Measurements from ENCODE around the gene GNAZ. TPM values are rescaled to one million over a fixed set of nuclear protein-coding genes. Genes with fewer than 3 reads are reported as not detected.

The GNAZ gene
- total RNA-seq, 4 donors from 2014 or later: 5.6 to 21.6 (median 12.1) TPM

DNA sequence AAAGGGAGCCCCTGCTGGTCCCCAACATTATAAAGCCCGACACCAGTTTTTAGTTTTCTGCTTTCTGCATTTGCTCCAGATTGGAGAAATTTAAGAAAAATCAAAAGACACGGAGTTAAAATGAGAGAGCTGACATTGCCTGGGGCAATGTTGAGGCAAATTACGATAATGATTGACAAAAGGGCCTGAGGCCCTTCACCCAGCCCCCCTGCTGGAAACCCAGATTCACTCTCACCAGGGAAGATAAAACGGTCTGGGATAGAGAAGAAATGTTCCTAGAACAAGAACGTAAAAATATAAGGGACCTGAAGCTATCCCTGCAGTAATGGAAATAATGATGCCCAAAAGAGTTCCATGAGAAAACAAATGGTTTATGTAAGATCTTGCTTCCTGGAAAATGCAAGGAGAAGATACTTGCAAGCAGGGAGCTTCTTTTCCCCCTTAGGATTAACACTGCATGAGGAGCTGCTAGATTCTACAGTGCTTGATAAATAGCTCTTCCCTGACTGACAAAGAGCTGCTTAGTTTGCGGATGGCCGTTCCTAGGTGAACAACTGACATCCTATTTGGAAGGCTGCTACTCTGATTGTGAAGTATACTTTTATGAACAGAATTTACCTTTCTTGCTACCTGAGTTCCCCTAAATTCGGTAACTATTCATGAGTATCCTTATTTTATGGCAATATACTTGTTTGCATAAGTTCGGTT is 40.6 kb upstream of the GNAZ start:
- H3K4me3 ChIP-seq: no peak overlapping the region
- no peaks in the 10 kb centered on the region for H3K9me3 ChIP-seq
- no peaks in the 10 kb centered on the region for H3K27me3 ChIP-seq
- intact Hi-C loops (cut with DNase I; ENCODE audit: low total_unique reads): no loop called here
- no peak for DNase-seq
- no peak overlapping the region for H3K27ac ChIP-seq
- no peak for TF ChIP-seq POLR2A (IDR thresholded peaks at IDR 0.05)
- TF ChIP-seq, protein P1, sequence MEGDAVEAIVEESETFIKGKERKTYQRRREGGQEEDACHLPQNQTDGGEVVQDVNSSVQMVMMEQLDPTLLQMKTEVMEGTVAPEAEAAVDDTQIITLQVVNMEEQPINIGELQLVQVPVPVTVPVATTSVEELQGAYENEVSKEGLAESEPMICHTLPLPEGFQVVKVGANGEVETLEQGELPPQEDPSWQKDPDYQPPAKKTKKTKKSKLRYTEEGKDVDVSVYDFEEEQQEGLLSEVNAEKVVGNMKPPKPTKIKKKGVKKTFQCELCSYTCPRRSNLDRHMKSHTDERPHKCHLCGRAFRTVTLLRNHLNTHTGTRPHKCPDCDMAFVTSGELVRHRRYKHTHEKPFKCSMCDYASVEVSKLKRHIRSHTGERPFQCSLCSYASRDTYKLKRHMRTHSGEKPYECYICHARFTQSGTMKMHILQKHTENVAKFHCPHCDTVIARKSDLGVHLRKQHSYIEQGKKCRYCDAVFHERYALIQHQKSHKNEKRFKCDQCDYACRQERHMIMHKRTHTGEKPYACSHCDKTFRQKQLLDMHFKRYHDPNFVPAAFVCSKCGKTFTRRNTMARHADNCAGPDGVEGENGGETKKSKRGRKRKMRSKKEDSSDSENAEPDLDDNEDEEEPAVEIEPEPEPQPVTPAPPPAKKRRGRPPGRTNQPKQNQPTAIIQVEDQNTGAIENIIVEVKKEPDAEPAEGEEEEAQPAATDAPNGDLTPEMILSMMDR (IDR thresholded peaks at IDR 0.05): no peak
- no peaks in the 10 kb centered on the region for H3K4me1 ChIP-seq
- H3K36me3 ChIP-seq: no peaks in the 10 kb centered on the region

DNA sequence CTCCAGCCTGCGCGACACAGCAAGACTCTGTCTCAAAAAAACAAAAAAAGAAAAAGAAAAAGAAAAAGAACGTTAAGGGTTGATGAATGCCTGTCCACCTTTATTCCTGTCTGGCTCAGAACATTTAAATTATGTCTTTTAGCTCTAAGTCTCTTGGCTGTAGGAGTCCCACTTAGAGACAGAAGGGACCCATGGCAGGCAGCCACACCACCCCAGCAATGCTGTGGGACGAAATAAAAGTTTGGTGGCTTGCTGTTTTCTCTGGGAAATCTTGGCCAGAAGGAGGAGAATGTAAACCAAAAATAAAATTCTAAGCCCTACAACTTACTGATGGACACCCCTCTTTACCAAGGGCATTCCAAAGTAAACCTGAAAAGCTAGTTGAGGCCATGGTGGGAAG is 38.9 kb upstream of the GNAZ start:
- Histone ChIP-seq H3K4me1 (no peaks in the 10 kb centered on the region), H3K27me3 (no peaks in the 10 kb centered on the region), H3K9me3 (no peaks in the 10 kb centered on the region), H3K4me3 (no peak overlapping the region), H3K27ac (no peak overlapping the region), H3K36me3 (no peaks in the 10 kb centered on the region)
- no peak for DNase-seq
- TF ChIP-seq, protein P1 (IDR thresholded peaks at IDR 0.05): no peak
- TF ChIP-seq POLR2A (IDR thresholded peaks at IDR 0.05): no peak
- intact Hi-C loops (cut with DNase I; ENCODE audit: low total_unique reads): no loop called here

DNA sequence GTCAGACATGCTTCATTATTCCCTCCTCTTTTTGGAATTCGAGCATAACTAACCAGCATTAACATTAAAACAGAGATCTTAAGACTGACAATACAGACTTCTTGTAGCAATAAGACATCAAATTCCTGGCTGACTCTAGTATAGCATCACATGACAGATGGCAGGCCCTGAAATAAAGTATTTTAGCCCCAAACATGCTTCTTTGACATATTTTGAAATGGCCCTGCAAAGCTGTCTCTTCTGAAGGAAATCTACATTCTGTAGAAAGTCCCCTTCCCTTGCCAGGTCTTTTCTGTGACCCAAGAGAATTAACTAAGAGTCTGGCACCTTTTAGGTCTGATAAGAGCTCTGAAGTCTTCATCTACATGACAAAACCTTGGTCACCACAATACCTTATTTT is 38.5 kb upstream of the GNAZ start:
- H3K27ac ChIP-seq: no peak overlapping the region
- no peak for DNase-seq
- intact Hi-C loops (cut with DNase I; ENCODE audit: low total_unique reads): no loop called here
- TF ChIP-seq, protein P1 (IDR thresholded peaks at IDR 0.05): no peak
- no peak for TF ChIP-seq POLR2A (IDR thresholded peaks at IDR 0.05)
- H3K9me3 ChIP-seq: no peaks in the 10 kb centered on the region
- no peaks in the 10 kb centered on the region for H3K27me3 ChIP-seq
- no peaks in the 10 kb centered on the region for H3K36me3 ChIP-seq
- no peak overlapping the region for H3K4me3 ChIP-seq
- no peaks in the 10 kb centered on the region for H3K4me1 ChIP-seq

DNA sequence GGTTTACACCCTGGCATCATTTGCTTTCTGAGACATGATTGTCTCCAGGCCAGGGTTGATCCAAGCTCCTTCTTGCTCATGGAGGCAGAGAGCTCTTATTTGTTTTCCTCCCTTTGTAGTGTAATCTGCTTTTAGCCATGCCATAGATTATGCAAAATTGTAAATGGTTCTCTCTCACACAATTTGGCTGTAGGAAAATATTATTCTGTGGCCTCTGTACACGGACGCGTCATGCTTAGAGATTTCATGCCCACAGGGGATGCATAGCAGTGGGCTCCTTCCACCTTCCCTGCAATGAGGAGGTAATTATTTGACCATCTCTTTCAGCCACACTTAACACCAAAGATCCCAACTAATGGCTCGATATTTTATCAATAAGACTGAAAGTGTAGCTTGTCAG is 37.7 kb upstream of the GNAZ start:
- Histone ChIP-seq H3K27ac (no peak overlapping the region), H3K4me3 (no peak overlapping the region), H3K4me1 (no peaks in the 10 kb centered on the region), H3K36me3 (no peaks in the 10 kb centered on the region), H3K9me3 (no peaks in the 10 kb centered on the region), H3K27me3 (no peaks in the 10 kb centered on the region)
- TF ChIP-seq POLR2A (IDR thresholded peaks at IDR 0.05): no peak
- TF ChIP-seq, protein P1 (IDR thresholded peaks at IDR 0.05): no peak
- intact Hi-C loops (cut with DNase I; ENCODE audit: low total_unique reads): no loop called here
- DNase-seq: no peak

DNA sequence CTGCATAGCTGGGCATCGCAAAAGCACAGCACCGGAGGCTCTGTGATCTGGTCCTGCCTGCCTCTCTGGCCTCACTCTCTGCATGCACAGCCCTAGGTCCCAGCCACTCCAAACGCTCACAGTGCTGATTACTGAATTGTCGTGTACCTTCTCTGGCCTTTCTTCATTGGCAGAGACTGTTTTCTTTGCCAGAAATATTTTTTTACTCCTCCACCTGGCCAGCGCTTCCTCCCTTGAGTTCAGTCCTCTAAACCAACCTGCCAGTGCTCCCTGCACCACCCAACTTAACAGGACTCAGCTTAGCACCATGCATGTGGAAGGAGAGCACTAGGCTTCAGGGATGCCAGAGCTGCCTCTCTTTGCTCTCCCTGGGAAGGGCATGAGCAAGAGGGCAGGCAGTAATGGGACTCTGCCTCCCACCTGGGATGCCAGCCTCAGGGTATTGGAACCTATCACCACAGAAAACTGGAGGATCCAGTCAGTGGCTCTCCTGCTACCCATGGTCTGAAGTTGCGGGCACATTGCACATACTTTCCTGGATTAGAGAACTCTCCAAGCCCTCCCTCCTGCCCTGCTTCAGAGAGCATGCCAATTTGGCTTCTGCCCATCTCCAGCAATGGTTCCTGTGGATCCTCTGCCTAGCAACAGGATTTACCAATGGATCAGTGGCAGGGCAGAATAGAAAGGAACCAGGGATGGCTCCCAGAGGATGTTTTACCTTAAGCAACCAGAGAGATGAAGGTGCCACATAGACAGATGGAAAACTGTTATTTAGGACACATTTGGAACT is 37.0 kb upstream of the GNAZ start:
- DNase-seq: no peak
- intact Hi-C loops (cut with DNase I; ENCODE audit: low total_unique reads): no loop called here
- Histone ChIP-seq H3K9me3 (no peaks in the 10 kb centered on the region), H3K4me3 (no peak overlapping the region), H3K4me1 (no peaks in the 10 kb centered on the region), H3K27me3 (no peaks in the 10 kb centered on the region), H3K36me3 (no peaks in the 10 kb centered on the region), H3K27ac (no peak overlapping the region)
- TF ChIP-seq POLR2A (IDR thresholded peaks at IDR 0.05): no peak
- TF ChIP-seq, protein P1 (IDR thresholded peaks at IDR 0.05): no peak
